HFF-Myc (cell line): ENCODE measurements around the gene BACH2.
A peak's percentile ranks its signal among the peaks of the same experiment; 100 is the strongest.

Experiments used
- DNase-seq: peaks from one replicate; pipeline ENCODE4 v3.0.0-alpha.2; 2011; ENCODE audit warnings: low read depth; ENCODE audit errors: extremely low read depth
- H3K4me3 ChIP-seq: replicated peaks from 2 replicates; pipeline ENCODE4 v1.5.1; 2011; ENCODE audit warnings: low read depth, mild to moderate bottlenecking, control low read depth, low read length
- TF ChIP-seq, protein P1 (sequence below): IDR thresholded peaks from 2 replicates; pipeline ENCODE4 v1.5.1; 2012; ENCODE audit warnings: mild to moderate bottlenecking, low read depth, low read length, control low read depth; ENCODE audit errors: missing control alignments

BACH2 gene

DNA sequence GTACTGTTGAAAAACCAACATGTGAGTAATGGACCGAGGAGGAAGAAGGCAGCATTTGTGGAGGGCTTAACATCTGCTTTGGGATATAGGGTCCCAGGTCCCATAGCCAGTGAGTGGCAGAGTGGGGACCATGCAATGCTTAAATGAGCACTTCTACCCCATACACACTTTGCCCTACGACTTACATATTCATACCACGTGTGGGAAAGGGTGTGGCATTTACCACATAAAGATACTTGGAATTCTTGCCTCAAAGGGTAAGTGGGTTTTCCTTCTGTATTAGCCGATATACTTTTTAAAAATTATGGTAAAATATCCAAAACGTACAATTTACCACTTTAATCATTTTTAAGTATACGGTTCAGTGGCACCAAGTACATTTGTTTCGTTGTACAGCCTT is 199.3 kb downstream of the BACH2 start:
- TF ChIP-seq, protein P1, sequence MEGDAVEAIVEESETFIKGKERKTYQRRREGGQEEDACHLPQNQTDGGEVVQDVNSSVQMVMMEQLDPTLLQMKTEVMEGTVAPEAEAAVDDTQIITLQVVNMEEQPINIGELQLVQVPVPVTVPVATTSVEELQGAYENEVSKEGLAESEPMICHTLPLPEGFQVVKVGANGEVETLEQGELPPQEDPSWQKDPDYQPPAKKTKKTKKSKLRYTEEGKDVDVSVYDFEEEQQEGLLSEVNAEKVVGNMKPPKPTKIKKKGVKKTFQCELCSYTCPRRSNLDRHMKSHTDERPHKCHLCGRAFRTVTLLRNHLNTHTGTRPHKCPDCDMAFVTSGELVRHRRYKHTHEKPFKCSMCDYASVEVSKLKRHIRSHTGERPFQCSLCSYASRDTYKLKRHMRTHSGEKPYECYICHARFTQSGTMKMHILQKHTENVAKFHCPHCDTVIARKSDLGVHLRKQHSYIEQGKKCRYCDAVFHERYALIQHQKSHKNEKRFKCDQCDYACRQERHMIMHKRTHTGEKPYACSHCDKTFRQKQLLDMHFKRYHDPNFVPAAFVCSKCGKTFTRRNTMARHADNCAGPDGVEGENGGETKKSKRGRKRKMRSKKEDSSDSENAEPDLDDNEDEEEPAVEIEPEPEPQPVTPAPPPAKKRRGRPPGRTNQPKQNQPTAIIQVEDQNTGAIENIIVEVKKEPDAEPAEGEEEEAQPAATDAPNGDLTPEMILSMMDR, result no peak
- H3K4me3 ChIP-seq, result no peak overlapping the region
- no peak for DNase-seq

GRCh38 chr6:90096818-90097217 is 199.8 kb downstream of the BACH2 start:
- no peak for DNase-seq
- no peak overlapping the region for H3K4me3 ChIP-seq
- TF ChIP-seq, protein P1, result no peak

- TF ChIP-seq, protein P1, result no peak
- H3K4me3 ChIP-seq, result no peak overlapping the region
- DNase-seq, result no peak
Observed at GRCh38 chr6:90095788-90096187, 200.9 kb downstream of the BACH2 start.

DNA sequence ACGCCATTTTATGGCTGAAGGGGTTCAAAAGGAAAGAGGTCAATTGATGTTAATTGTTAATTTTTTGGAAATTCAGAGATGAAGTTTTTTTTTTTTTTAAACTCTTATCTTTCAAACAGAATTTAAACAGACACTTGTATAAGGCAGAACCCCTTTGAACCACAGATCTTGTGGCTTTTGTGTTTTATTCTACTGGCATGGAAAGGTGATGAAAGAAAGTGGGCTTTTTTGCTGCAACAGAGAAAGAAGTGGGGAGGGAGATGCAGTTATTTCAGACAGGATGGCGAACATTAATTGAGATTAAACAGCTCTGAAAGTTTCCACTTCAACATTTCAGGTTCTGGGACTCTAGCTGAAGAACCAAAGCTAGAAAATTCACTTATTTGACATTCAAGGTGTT is 201.5 kb downstream of the BACH2 start:
- no peak overlapping the region for H3K4me3 ChIP-seq
- TF ChIP-seq, protein P1, result no peak
- DNase-seq, result no peak

GRCh38 chr6:90093558-90094073 is 203.0 kb downstream of the BACH2 start:
- TF ChIP-seq, protein P1, result no peak
- H3K4me3 ChIP-seq, result no peak overlapping the region
- no peak for DNase-seq

DNA sequence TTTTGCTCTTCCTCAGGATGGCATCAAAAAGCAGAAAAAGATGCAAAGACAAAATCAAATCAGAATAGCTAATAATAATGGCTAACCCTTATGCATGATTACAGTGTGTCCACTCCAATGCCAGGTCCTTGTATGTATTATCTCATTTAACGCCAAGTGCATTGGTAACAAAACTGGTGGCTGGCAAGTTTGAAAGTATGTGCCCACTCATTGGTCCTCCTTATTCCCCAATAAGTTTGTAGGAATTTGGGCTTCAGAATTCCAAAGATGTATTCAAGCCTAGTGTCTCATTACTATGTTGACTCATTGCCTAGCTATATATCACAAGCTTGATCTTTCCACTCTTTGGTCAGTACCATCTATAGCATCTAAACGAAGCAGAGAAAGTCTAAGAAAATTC is 205.8 kb downstream of the BACH2 start:
- TF ChIP-seq, protein P1, result no peak
- H3K4me3 ChIP-seq, result no peak overlapping the region
- no peak for DNase-seq

- no peak overlapping the region for H3K4me3 ChIP-seq
- TF ChIP-seq, protein P1, result no peak
- peak; percentile 74 for DNase-seq
Observed at GRCh38 chr6:90088009-90088408, 208.6 kb downstream of the BACH2 start.
